ENCODE results near the gene KLHL3. TPM values are rescaled to one million over a fixed set of nuclear protein-coding genes. Genes with fewer than 3 reads are reported as not detected.

Gene KLHL3
- total RNA-seq, 1 donor from 2014 or later: 2.3 TPM

- intact Hi-C loops (cut with micrococcal nuclease): no loop called here
- no peaks in the 10 kb centered on the region for H3K36me3 Mint-ChIP-seq (ENCODE audit: low read depth)
- H3K4me1 Mint-ChIP-seq (ENCODE audit: low read depth): no peaks in the 10 kb centered on the region
- no peak overlapping the region for H3K4me3 Mint-ChIP-seq (ENCODE audit: low read depth)
- H3K9me3 Mint-ChIP-seq: peaks cover 8% of the 10 kb centered on the region
- H3K27ac Mint-ChIP-seq: no peak overlapping the region
- no peak for DNase-seq (ENCODE audit: low spot score)
- no peaks in the 10 kb centered on the region for H3K27me3 Mint-ChIP-seq (ENCODE audit: low read depth)
These were observed 20.4 kb downstream of the KLHL3 start for GRCh38 chr5:137715456-137715855.

- no peaks in the 10 kb centered on the region for H3K36me3 Mint-ChIP-seq (ENCODE audit: low read depth)
- no peaks in the 10 kb centered on the region for H3K4me1 Mint-ChIP-seq (ENCODE audit: low read depth)
- no peaks in the 10 kb centered on the region for H3K27me3 Mint-ChIP-seq (ENCODE audit: low read depth)
- H3K4me3 Mint-ChIP-seq (ENCODE audit: low read depth): no peak overlapping the region
- intact Hi-C loops (cut with micrococcal nuclease): no loop called here
- H3K9me3 Mint-ChIP-seq: peaks cover 8% of the 10 kb centered on the region
- no peak overlapping the region for H3K27ac Mint-ChIP-seq
- DNase-seq (ENCODE audit: low spot score): no peak
These were observed 20.9 kb downstream of the KLHL3 start for GRCh38 chr5:137714946-137715345.

- H3K4me3 Mint-ChIP-seq (ENCODE audit: low read depth): no peak overlapping the region
- no peaks in the 10 kb centered on the region for H3K36me3 Mint-ChIP-seq (ENCODE audit: low read depth)
- no peak for DNase-seq (ENCODE audit: low spot score)
- peaks cover 8% of the 10 kb centered on the region for H3K9me3 Mint-ChIP-seq
- no peaks in the 10 kb centered on the region for H3K27me3 Mint-ChIP-seq (ENCODE audit: low read depth)
- no peaks in the 10 kb centered on the region for H3K4me1 Mint-ChIP-seq (ENCODE audit: low read depth)
- H3K27ac Mint-ChIP-seq: no peak overlapping the region
- intact Hi-C loops (cut with micrococcal nuclease): no loop called here
These were observed 21.4 kb downstream of the KLHL3 start for GRCh38 chr5:137714494-137714893.

GRCh38 chr5:137712139-137712667 is 23.7 kb downstream of the KLHL3 start:
- no peak overlapping the region for H3K27ac Mint-ChIP-seq
- H3K27me3 Mint-ChIP-seq (ENCODE audit: low read depth): no peaks in the 10 kb centered on the region
- no peak for DNase-seq (ENCODE audit: low spot score)
- H3K4me1 Mint-ChIP-seq (ENCODE audit: low read depth): no peaks in the 10 kb centered on the region
- H3K9me3 Mint-ChIP-seq: peaks cover 8% of the 10 kb centered on the region
- no peaks in the 10 kb centered on the region for H3K36me3 Mint-ChIP-seq (ENCODE audit: low read depth)
- intact Hi-C loops (cut with micrococcal nuclease): no loop called here
- H3K4me3 Mint-ChIP-seq (ENCODE audit: low read depth): no peak overlapping the region

GRCh38 chr5:137710086-137710485 is 25.8 kb downstream of the KLHL3 start:
- no peaks in the 10 kb centered on the region for H3K4me1 Mint-ChIP-seq (ENCODE audit: low read depth)
- no peak for DNase-seq (ENCODE audit: low spot score)
- no peak overlapping the region for H3K4me3 Mint-ChIP-seq (ENCODE audit: low read depth)
- H3K27ac Mint-ChIP-seq: no peak overlapping the region
- H3K36me3 Mint-ChIP-seq (ENCODE audit: low read depth): peaks cover 3% of the 10 kb centered on the region
- H3K27me3 Mint-ChIP-seq (ENCODE audit: low read depth): no peaks in the 10 kb centered on the region
- intact Hi-C loops (cut with micrococcal nuclease): no loop called here
- H3K9me3 Mint-ChIP-seq: peaks cover 8% of the 10 kb centered on the region

GRCh38 chr5:137708796-137709559 is 26.9 kb downstream of the KLHL3 start:
- DNase-seq (ENCODE audit: low spot score): no peak
- Mint-ChIP-seq H3K9me3 (peaks cover 8% of the 10 kb centered on the region), H3K4me3 (ENCODE audit: low read depth) (no peak overlapping the region), H3K4me1 (ENCODE audit: low read depth) (no peaks in the 10 kb centered on the region), H3K36me3 (ENCODE audit: low read depth) (peaks cover 3% of the 10 kb centered on the region), H3K27me3 (ENCODE audit: low read depth) (no peaks in the 10 kb centered on the region), H3K27ac (no peak overlapping the region)
- intact Hi-C loops (cut with micrococcal nuclease): no loop called here

- Mint-ChIP-seq H3K36me3 (ENCODE audit: low read depth) (peaks cover 3% of the 10 kb centered on the region), H3K27ac (no peak overlapping the region), H3K4me3 (ENCODE audit: low read depth) (no peak overlapping the region), H3K27me3 (ENCODE audit: low read depth) (no peaks in the 10 kb centered on the region), H3K9me3 (peaks cover 4% of the 10 kb centered on the region), H3K4me1 (ENCODE audit: low read depth) (no peaks in the 10 kb centered on the region)
- intact Hi-C loops (cut with micrococcal nuclease): no loop called here
- no peak for DNase-seq (ENCODE audit: low spot score)
These were observed 27.8 kb downstream of the KLHL3 start for GRCh38 chr5:137708062-137708461.

GRCh38 chr5:137706841-137707240 is 29.0 kb downstream of the KLHL3 start:
- no peak for DNase-seq (ENCODE audit: low spot score)
- Mint-ChIP-seq H3K4me1 (ENCODE audit: low read depth) (no peaks in the 10 kb centered on the region), H3K27ac (no peak overlapping the region), H3K4me3 (ENCODE audit: low read depth) (no peak overlapping the region), H3K9me3 (no peaks in the 10 kb centered on the region), H3K36me3 (ENCODE audit: low read depth) (peaks cover 3% of the 10 kb centered on the region), H3K27me3 (ENCODE audit: low read depth) (no peaks in the 10 kb centered on the region)
- intact Hi-C loops (cut with micrococcal nuclease): no loop called here

- no peak overlapping the region for H3K27ac Mint-ChIP-seq
- H3K9me3 Mint-ChIP-seq: no peaks in the 10 kb centered on the region
- no peak for DNase-seq (ENCODE audit: low spot score)
- intact Hi-C loops (cut with micrococcal nuclease): no loop called here
- no peaks in the 10 kb centered on the region for H3K4me1 Mint-ChIP-seq (ENCODE audit: low read depth)
- peaks cover 3% of the 10 kb centered on the region for H3K36me3 Mint-ChIP-seq (ENCODE audit: low read depth)
- H3K4me3 Mint-ChIP-seq (ENCODE audit: low read depth): no peak overlapping the region
- no peaks in the 10 kb centered on the region for H3K27me3 Mint-ChIP-seq (ENCODE audit: low read depth)
These were observed 30.8 kb downstream of the KLHL3 start for GRCh38 chr5:137705106-137705505.

- H3K27ac Mint-ChIP-seq: no peak overlapping the region
These were observed 32.3 kb downstream of the KLHL3 start for GRCh38 chr5:137703565-137703964.

GRCh38 chr5:137700282-137700680 is 35.6 kb downstream of the KLHL3 start:
- H3K9me3 Mint-ChIP-seq: no peaks in the 10 kb centered on the region
- peaks cover 10% of the 10 kb centered on the region for H3K36me3 Mint-ChIP-seq (ENCODE audit: low read depth)
- peaks cover 19% of the 10 kb centered on the region for H3K4me1 Mint-ChIP-seq (ENCODE audit: low read depth)

More at GRCh38 chr5:137703565-137703964, 32.3 kb downstream of the KLHL3 start:
- intact Hi-C loops (cut with micrococcal nuclease): no loop called here
- DNase-seq (ENCODE audit: low spot score): no peak
- no peaks in the 10 kb centered on the region for H3K9me3 Mint-ChIP-seq
- peaks cover 3% of the 10 kb centered on the region for H3K36me3 Mint-ChIP-seq (ENCODE audit: low read depth)
- no peaks in the 10 kb centered on the region for H3K27me3 Mint-ChIP-seq (ENCODE audit: low read depth)
- no peak overlapping the region for H3K4me3 Mint-ChIP-seq (ENCODE audit: low read depth)
- no peaks in the 10 kb centered on the region for H3K4me1 Mint-ChIP-seq (ENCODE audit: low read depth)

GRCh38 chr5:137699336-137700281 is 36.3 kb downstream of the KLHL3 start:
- H3K27me3 Mint-ChIP-seq (ENCODE audit: low read depth): no peaks in the 10 kb centered on the region
- H3K4me1 Mint-ChIP-seq (ENCODE audit: low read depth): peaks cover 21% of the 10 kb centered on the region
- no peaks in the 10 kb centered on the region for H3K9me3 Mint-ChIP-seq
- H3K36me3 Mint-ChIP-seq (ENCODE audit: low read depth): peaks cover 10% of the 10 kb centered on the region
- DNase-seq (ENCODE audit: low spot score): no peak
- intact Hi-C loops (cut with micrococcal nuclease): no loop called here
- H3K4me3 Mint-ChIP-seq (ENCODE audit: low read depth): no peak overlapping the region
- H3K27ac Mint-ChIP-seq: no peak overlapping the region

More at GRCh38 chr5:137700282-137700680, 35.6 kb downstream of the KLHL3 start:
- Mint-ChIP-seq H3K27me3 (ENCODE audit: low read depth) (no peaks in the 10 kb centered on the region), H3K4me3 (ENCODE audit: low read depth) (no peak overlapping the region), H3K27ac (no peak overlapping the region)
- no peak for DNase-seq (ENCODE audit: low spot score)
- intact Hi-C loops (cut with micrococcal nuclease): no loop called here

GRCh38 chr5:137696481-137696880 is 39.4 kb downstream of the KLHL3 start:
- Mint-ChIP-seq H3K9me3 (no peaks in the 10 kb centered on the region), H3K27ac (peak overlapping the region; percentile 23), H3K36me3 (ENCODE audit: low read depth) (peaks cover 10% of the 10 kb centered on the region), H3K27me3 (ENCODE audit: low read depth) (no peaks in the 10 kb centered on the region), H3K4me3 (ENCODE audit: low read depth) (no peak overlapping the region), H3K4me1 (ENCODE audit: low read depth) (peaks cover 21% of the 10 kb centered on the region)
- DNase-seq (ENCODE audit: low spot score): no peak
- intact Hi-C loops (cut with micrococcal nuclease): loop anchor here (1.0 to 2.0 kb wide), 2 partner anchors 30 to 40 kb away; partner anchors contain the start of gene KLHL3
